Ectodermal cell (in vitro differentiated cells): ENCODE results near the gene ZCCHC9.
A peak's percentile ranks its signal among the peaks of the same experiment; 100 is the strongest.
"Not testable (repeated sequence)": the region's sequence is repeated elsewhere in the genome, so short reads cannot be mapped to it uniquely, and the experiment has no call there.

Source experiments
- H3K27ac ChIP-seq: 2 replicates; pipeline ENCODE4 v1.7.0; 2013; ENCODE audit warnings: mild to moderate bottlenecking, low read depth, low read length; ENCODE audit not compliant: insufficient read depth, poor library complexity, severe bottlenecking
- H3K27me3 ChIP-seq: 2 replicates; pipeline ENCODE4 v1.7.0; 2013; ENCODE audit warnings: mild to moderate bottlenecking, low read length; ENCODE audit not compliant: insufficient read depth, control insufficient read depth, poor library complexity, severe bottlenecking
- H3K36me3 ChIP-seq: one replicate; pipeline ENCODE4 v1.7.0; 2013; ENCODE audit warnings: low read length; ENCODE audit not compliant: control insufficient read depth, insufficient read depth
- H3K4me1 ChIP-seq: one replicate; pipeline ENCODE4 v1.7.0; 2013; ENCODE audit warnings: low read length; ENCODE audit not compliant: control insufficient read depth, insufficient read depth
- H3K4me3 ChIP-seq: 2 replicates; pipeline ENCODE4 v1.7.0; 2013; ENCODE audit warnings: low read depth, low read length, control low read depth; ENCODE audit not compliant: insufficient read depth
- H3K9me3 ChIP-seq: 2 replicates; pipeline ENCODE4 v1.7.0; 2013; ENCODE audit warnings: mild to moderate bottlenecking, low read length, moderate library complexity; ENCODE audit not compliant: control insufficient read depth
- WGBS, 2 experiments: methylation state at CpG; one replicate each; pipeline ENCODE4 v1.1.7; 2013; ENCODE audit warnings: missing lambda C conversion rate in 2 of 2; 5-methylcytosine and 5-hydroxymethylcytosine counted together

The ZCCHC9 gene

GRCh38 chr5:81269751-81270393 lies 31.5 kb upstream of the ZCCHC9 start:
- Histone ChIP-seq H3K27ac (peak overlapping the region; percentile 38), H3K4me1 (peaks cover 3% of the 10 kb centered on the region), H3K4me3 (no peak overlapping the region), H3K36me3 (peaks cover 2% of the 10 kb centered on the region), H3K27me3 (no peaks in the 10 kb centered on the region), H3K9me3 (no peaks in the 10 kb centered on the region)
- 69 to 71% methylated on average over 8 of the region's 8 CpGs for WGBS, 2 experiments

DNA sequence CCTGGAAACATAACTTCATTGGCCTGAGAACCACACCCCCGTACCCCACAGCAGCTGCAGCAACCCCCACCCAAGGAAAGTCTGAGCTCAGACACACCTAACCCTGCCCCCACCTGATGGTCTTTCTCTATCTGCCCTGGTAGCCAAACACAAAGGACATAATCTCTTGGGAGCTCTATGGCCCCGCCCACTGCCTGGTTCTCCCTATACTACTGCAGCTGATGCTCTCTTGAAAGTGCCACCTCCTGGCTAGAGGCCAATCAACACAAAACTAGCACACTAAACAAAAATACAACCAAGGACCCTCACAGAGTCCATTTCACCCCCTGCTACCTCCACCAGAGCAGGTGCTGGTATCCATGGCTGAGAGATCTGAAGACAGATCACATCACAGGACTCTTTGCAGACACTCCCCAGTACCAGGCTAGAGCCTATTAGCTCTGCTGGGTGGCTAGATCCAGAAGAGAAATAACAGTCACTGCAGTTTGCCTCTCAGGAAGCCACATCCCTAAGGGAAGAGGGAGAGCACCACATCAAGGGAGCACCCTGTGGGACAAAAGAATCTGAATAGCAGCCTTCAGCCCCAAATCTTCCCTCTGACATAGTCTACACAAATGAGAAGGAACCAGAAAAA lies 30.9 kb upstream of the ZCCHC9 start:
- not testable (repeated sequence) for H3K4me1 ChIP-seq, H3K27me3 ChIP-seq, H3K9me3 ChIP-seq, H3K36me3 ChIP-seq, H3K4me3 ChIP-seq
- H3K27ac ChIP-seq = peak overlapping the region; percentile 38
- WGBS, 2 experiments = 80% methylated on average over 2 of the region's 2 CpGs

GRCh38 chr5:81283976-81284375 lies 17.4 kb upstream of the ZCCHC9 start:
- Histone ChIP-seq H3K4me3 (no peak overlapping the region), H3K36me3 (no peaks in the 10 kb centered on the region), H3K27me3 (no peaks in the 10 kb centered on the region), H3K4me1 (no peaks in the 10 kb centered on the region), H3K9me3 (no peaks in the 10 kb centered on the region), H3K27ac (no peak overlapping the region)
- WGBS, 2 experiments = 88 to 95% methylated on average over 1 of the region's 1 CpG

DNA sequence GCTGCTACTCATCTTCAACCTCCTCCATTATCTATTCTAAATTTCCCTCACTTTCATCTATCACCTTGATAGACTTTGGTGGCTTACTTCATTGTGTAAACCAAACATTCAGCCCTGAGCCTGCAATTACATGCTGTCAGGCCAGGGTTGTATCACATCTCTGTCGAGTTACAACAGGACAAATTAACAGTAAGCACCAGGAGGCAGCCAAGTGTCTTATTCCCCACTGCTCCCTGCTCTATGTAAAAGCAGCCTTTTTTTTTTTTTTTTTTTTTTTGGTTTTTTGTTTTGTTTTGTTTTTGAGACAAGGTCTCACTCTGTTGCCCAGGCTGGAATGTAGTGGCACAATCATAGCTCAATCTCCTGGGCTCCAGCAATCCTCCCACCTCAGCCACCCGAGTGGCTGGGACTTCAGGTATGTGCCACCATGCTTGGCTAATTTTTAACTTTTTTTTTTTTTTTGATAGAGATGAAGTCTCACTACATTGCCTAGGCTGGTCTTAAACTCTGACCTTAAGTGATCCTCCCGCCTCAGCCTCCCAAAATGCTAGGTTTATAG lies 15.2 kb upstream of the ZCCHC9 start:
- Histone ChIP-seq H3K4me3 (no peak overlapping the region), H3K27me3 (no peaks in the 10 kb centered on the region), H3K36me3 (no peaks in the 10 kb centered on the region), H3K4me1 (no peaks in the 10 kb centered on the region), H3K27ac (no peak overlapping the region), H3K9me3 (no peaks in the 10 kb centered on the region)
- 64 to 81% methylated on average over 3 of the region's 3 CpGs for WGBS, 2 experiments

DNA sequence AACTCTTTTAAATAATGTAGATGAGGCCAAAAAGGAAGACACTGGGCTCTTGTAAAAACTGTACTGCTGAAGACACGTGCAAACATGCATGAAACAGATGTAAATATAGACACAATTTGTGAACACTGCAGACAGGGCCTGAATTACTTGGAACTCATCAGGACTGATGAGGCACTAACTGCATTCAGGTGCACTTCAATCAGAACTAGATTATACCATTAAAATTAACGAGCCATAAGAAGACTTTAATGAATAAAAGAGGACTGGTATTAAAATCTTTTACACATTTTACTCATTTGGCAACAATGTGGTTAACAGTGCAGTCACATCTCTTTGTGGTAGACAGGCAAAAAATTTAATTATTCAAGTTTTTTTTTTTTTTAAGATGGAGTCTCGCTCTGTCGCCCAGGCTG lies 13.4 kb upstream of the ZCCHC9 start:
- H3K9me3 ChIP-seq = no peaks in the 10 kb centered on the region
- H3K4me1 ChIP-seq = no peaks in the 10 kb centered on the region
- no peaks in the 10 kb centered on the region for H3K27me3 ChIP-seq
- 91 to 96% methylated on average over 3 to 4 of the region's 4 CpGs for WGBS, 2 experiments
- no peak overlapping the region for H3K27ac ChIP-seq
- no peak overlapping the region for H3K4me3 ChIP-seq
- H3K36me3 ChIP-seq = peaks cover 7% of the 10 kb centered on the region

GRCh38 chr5:81290146-81290545 lies 11.2 kb upstream of the ZCCHC9 start:
- no peak overlapping the region for H3K27ac ChIP-seq
- H3K27me3 ChIP-seq = no peaks in the 10 kb centered on the region
- no peak overlapping the region for H3K4me3 ChIP-seq
- WGBS, 2 experiments = 78 to 80% methylated on average over 1 of the region's 1 CpG
- peaks cover 3% of the 10 kb centered on the region for H3K9me3 ChIP-seq
- H3K36me3 ChIP-seq = peaks cover 7% of the 10 kb centered on the region
- no peaks in the 10 kb centered on the region for H3K4me1 ChIP-seq

- WGBS, 2 experiments = 94 to 96% methylated on average over 2 of the region's 2 CpGs
- H3K27me3 ChIP-seq = no peaks in the 10 kb centered on the region
- peaks cover 3% of the 10 kb centered on the region for H3K9me3 ChIP-seq
- H3K4me3 ChIP-seq = no peak overlapping the region
- peaks cover 7% of the 10 kb centered on the region for H3K36me3 ChIP-seq
- no peak overlapping the region for H3K27ac ChIP-seq
- no peaks in the 10 kb centered on the region for H3K4me1 ChIP-seq
Observed at GRCh38 chr5:81292130-81292529, 9.3 kb upstream of the ZCCHC9 start.

- WGBS, 2 experiments = 93 to 94% methylated on average over 5 of the region's 5 CpGs
- H3K4me3 ChIP-seq, H3K4me1 ChIP-seq, H3K27ac ChIP-seq, H3K27me3 ChIP-seq, H3K36me3 ChIP-seq, H3K9me3 ChIP-seq: not testable (repeated sequence)
Observed at GRCh38 chr5:81294021-81294420, 7.4 kb upstream of the ZCCHC9 start.

GRCh38 chr5:81297531-81297930 lies 3.9 kb upstream of the ZCCHC9 start:
- Histone ChIP-seq H3K9me3 (peaks cover 3% of the 10 kb centered on the region), H3K4me1 (peaks cover 2% of the 10 kb centered on the region), H3K27me3 (no peaks in the 10 kb centered on the region), H3K36me3 (no peaks in the 10 kb centered on the region), H3K4me3 (no peak overlapping the region), H3K27ac (no peak overlapping the region)
- 92 to 100% methylated on average over 3 to 4 of the region's 4 CpGs for WGBS, 2 experiments

- no peaks in the 10 kb centered on the region for H3K9me3 ChIP-seq
- peaks cover 4% of the 10 kb centered on the region for H3K4me1 ChIP-seq
- peaks cover 3% of the 10 kb centered on the region for H3K36me3 ChIP-seq
- no peaks in the 10 kb centered on the region for H3K27me3 ChIP-seq
- peak overlapping the region; percentile 87 for H3K27ac ChIP-seq
- H3K4me3 ChIP-seq = peak overlapping the region; percentile 93
- 0 to 2% methylated on average over 2 of the region's 2 CpGs for WGBS, 2 experiments
Observed at GRCh38 chr5:81300921-81301270, 491 bp upstream of the ZCCHC9 start.
